ENCODE data around the gene NR1D1. TPM values are rescaled to one million over a fixed set of nuclear protein-coding genes. Genes with fewer than 3 reads are reported as not detected.

NR1D1 gene
- total RNA-seq, 2 donors from 2014 or later, result 102 to 145 TPM

- H3K36me3 Mint-ChIP-seq (ENCODE audit: low read depth), result peaks cover 17% of the 10 kb centered on the region
- ATAC-seq (no peak), DNase-seq (no peak)
- no peak overlapping the region for H3K27ac Mint-ChIP-seq
- peaks cover 20% of the 10 kb centered on the region for H3K4me1 Mint-ChIP-seq
- H3K4me3 Mint-ChIP-seq, result no peak overlapping the region
- no peaks in the 10 kb centered on the region for H3K27me3 Mint-ChIP-seq
- H3K9me3 ChIP-seq (ENCODE audit: control insufficient read depth, low read length, poor library complexity, severe bottlenecking), result no peaks in the 10 kb centered on the region
These were observed 12.3 kb downstream of the NR1D1 start for GRCh38 chr17:40087903-40088718.

- Mint-ChIP-seq H3K27ac (peak overlapping the region; percentile 43), H3K4me1 (peaks cover 20% of the 10 kb centered on the region), H3K36me3 (ENCODE audit: low read depth) (peaks cover 17% of the 10 kb centered on the region), H3K27me3 (no peaks in the 10 kb centered on the region), H3K4me3 (peak overlapping the region; percentile 7)
- ATAC-seq, result no peak
- H3K9me3 ChIP-seq (ENCODE audit: control insufficient read depth, low read length, poor library complexity, severe bottlenecking), result no peaks in the 10 kb centered on the region
- no peak for DNase-seq
These were observed 13.2 kb downstream of the NR1D1 start for GRCh38 chr17:40087049-40087794.

GRCh38 chr17:40086150-40087044 is 14.0 kb downstream of the NR1D1 start:
- peak overlapping the region; percentile 7 for H3K4me3 Mint-ChIP-seq
- peak; percentile 61 for ATAC-seq
- H3K27ac Mint-ChIP-seq, result peak overlapping the region; percentile 43
- DNase-seq, result peak; percentile 41 to 59 (median 46)
- peaks cover 17% of the 10 kb centered on the region for H3K36me3 Mint-ChIP-seq (ENCODE audit: low read depth)
- H3K27me3 Mint-ChIP-seq, result no peaks in the 10 kb centered on the region
- H3K9me3 ChIP-seq (ENCODE audit: control insufficient read depth, low read length, poor library complexity, severe bottlenecking), result no peaks in the 10 kb centered on the region
- H3K4me1 Mint-ChIP-seq, result peaks cover 17% of the 10 kb centered on the region

- H3K27ac Mint-ChIP-seq, result no peak overlapping the region
- no peaks in the 10 kb centered on the region for H3K27me3 Mint-ChIP-seq
- peaks cover 14% of the 10 kb centered on the region for H3K4me1 Mint-ChIP-seq
- ATAC-seq, result no peak
- no peak overlapping the region for H3K4me3 Mint-ChIP-seq
- no peak for DNase-seq
- H3K36me3 Mint-ChIP-seq (ENCODE audit: low read depth), result peaks cover 14% of the 10 kb centered on the region
- H3K9me3 ChIP-seq (ENCODE audit: control insufficient read depth, low read length, poor library complexity, severe bottlenecking), result no peaks in the 10 kb centered on the region
These were observed 15.9 kb downstream of the NR1D1 start for GRCh38 chr17:40084477-40084876.

- Mint-ChIP-seq H3K4me1 (peaks cover 14% of the 10 kb centered on the region), H3K27ac (no peak overlapping the region), H3K4me3 (no peak overlapping the region), H3K27me3 (no peaks in the 10 kb centered on the region), H3K36me3 (ENCODE audit: low read depth) (peaks cover 6% of the 10 kb centered on the region)
- H3K9me3 ChIP-seq (ENCODE audit: control insufficient read depth, low read length, poor library complexity, severe bottlenecking), result no peaks in the 10 kb centered on the region
- DNase-seq (no peak), ATAC-seq (no peak)
These were observed 20.8 kb downstream of the NR1D1 start for GRCh38 chr17:40079545-40079944.

- no peaks in the 10 kb centered on the region for H3K9me3 ChIP-seq (ENCODE audit: control insufficient read depth, low read length, poor library complexity, severe bottlenecking)
- Mint-ChIP-seq H3K4me3 (no peak overlapping the region), H3K27ac (no peak overlapping the region), H3K4me1 (peaks cover 21% of the 10 kb centered on the region), H3K27me3 (no peaks in the 10 kb centered on the region), H3K36me3 (ENCODE audit: low read depth) (peaks cover 4% of the 10 kb centered on the region)
- DNase-seq (no peak), ATAC-seq (no peak)
These were observed 23.8 kb downstream of the NR1D1 start for GRCh38 chr17:40076591-40076990.

GRCh38 chr17:40075942-40076498 is 24.4 kb downstream of the NR1D1 start:
- H3K27me3 Mint-ChIP-seq, result no peaks in the 10 kb centered on the region
- no peak for ATAC-seq
- DNase-seq, result no peak

GRCh38 chr17:40075201-40075941 is 25.0 kb downstream of the NR1D1 start:
- DNase-seq, result peak; percentile 39 to 69 (median 58)
- peak; percentile 91 for ATAC-seq
- H3K4me1 Mint-ChIP-seq, result peaks cover 25% of the 10 kb centered on the region
- no peaks in the 10 kb centered on the region for H3K27me3 Mint-ChIP-seq
- peak overlapping the region; percentile 43 for H3K4me3 Mint-ChIP-seq
- H3K36me3 Mint-ChIP-seq (ENCODE audit: low read depth), result peaks cover 4% of the 10 kb centered on the region
- no peaks in the 10 kb centered on the region for H3K9me3 ChIP-seq (ENCODE audit: control insufficient read depth, low read length, poor library complexity, severe bottlenecking)
- peak overlapping the region; percentile 51 for H3K27ac Mint-ChIP-seq

More at GRCh38 chr17:40075942-40076498, 24.4 kb downstream of the NR1D1 start:
- Mint-ChIP-seq H3K27ac (peak overlapping the region; percentile 51), H3K4me3 (no peak overlapping the region), H3K4me1 (peaks cover 21% of the 10 kb centered on the region), H3K36me3 (ENCODE audit: low read depth) (peaks cover 4% of the 10 kb centered on the region)
- no peaks in the 10 kb centered on the region for H3K9me3 ChIP-seq (ENCODE audit: control insufficient read depth, low read length, poor library complexity, severe bottlenecking)

- Mint-ChIP-seq H3K27me3 (no peaks in the 10 kb centered on the region), H3K4me3 (no peak overlapping the region), H3K36me3 (ENCODE audit: low read depth) (peaks cover 4% of the 10 kb centered on the region), H3K27ac (peak overlapping the region; percentile 51), H3K4me1 (peaks cover 29% of the 10 kb centered on the region)
- DNase-seq, result no peak
- ATAC-seq, result no peak
- no peaks in the 10 kb centered on the region for H3K9me3 ChIP-seq (ENCODE audit: control insufficient read depth, low read length, poor library complexity, severe bottlenecking)
These were observed 25.6 kb downstream of the NR1D1 start for GRCh38 chr17:40074871-40075200.

- peaks cover 4% of the 10 kb centered on the region for H3K36me3 Mint-ChIP-seq (ENCODE audit: low read depth)
- no peak for DNase-seq
- ATAC-seq, result no peak
- H3K4me1 Mint-ChIP-seq, result peaks cover 36% of the 10 kb centered on the region
- H3K27me3 Mint-ChIP-seq, result no peaks in the 10 kb centered on the region
- no peak overlapping the region for H3K4me3 Mint-ChIP-seq
- H3K27ac Mint-ChIP-seq, result no peak overlapping the region
- no peaks in the 10 kb centered on the region for H3K9me3 ChIP-seq (ENCODE audit: control insufficient read depth, low read length, poor library complexity, severe bottlenecking)
These were observed 26.2 kb downstream of the NR1D1 start for GRCh38 chr17:40074175-40074512.

GRCh38 chr17:40073454-40074174 is 26.8 kb downstream of the NR1D1 start:
- no peaks in the 10 kb centered on the region for H3K9me3 ChIP-seq (ENCODE audit: control insufficient read depth, low read length, poor library complexity, severe bottlenecking)
- peaks cover 4% of the 10 kb centered on the region for H3K36me3 Mint-ChIP-seq (ENCODE audit: low read depth)
- H3K4me1 Mint-ChIP-seq, result peaks cover 41% of the 10 kb centered on the region
- H3K27me3 Mint-ChIP-seq, result no peaks in the 10 kb centered on the region
- ATAC-seq (no peak), DNase-seq (no peak)
- peak overlapping the region; percentile 47 for H3K27ac Mint-ChIP-seq
- H3K4me3 Mint-ChIP-seq, result no peak overlapping the region
